ENCODE results near the gene ARHGAP24. TPM values are rescaled to one million over a fixed set of nuclear protein-coding genes. Genes with fewer than 3 reads are reported as not detected.

Gene ARHGAP24
- total RNA-seq, 1 donor from 2014 or later, result 15.0 TPM

- peaks cover 40% of the 10 kb centered on the region for H3K4me1 Mint-ChIP-seq
Measured at GRCh38 chr4:85790582-85790981, 315.6 kb downstream of the ARHGAP24 start.

GRCh38 chr4:85792376-85793232 lies 317.7 kb downstream of the ARHGAP24 start:
- peaks cover 6% of the 10 kb centered on the region for H3K9me3 Mint-ChIP-seq

More at GRCh38 chr4:85790582-85790981, 315.6 kb downstream of the ARHGAP24 start:
- Mint-ChIP-seq H3K4me3 (no peak overlapping the region), H3K27me3 (ENCODE audit: low read depth) (no peaks in the 10 kb centered on the region), H3K9me3 (no peaks in the 10 kb centered on the region), H3K36me3 (no peaks in the 10 kb centered on the region), H3K27ac (no peak overlapping the region)
- no peak for DNase-seq (ENCODE audit: low spot score in 2 of 2, unreplicated experiment in 2 of 2)
- no peak for TF ChIP-seq CTCF (IDR thresholded peaks at IDR 0.05; ENCODE audit: unreplicated experiment)

GRCh38 chr4:85793233-85793585 lies 318.3 kb downstream of the ARHGAP24 start:
- Mint-ChIP-seq H3K9me3 (peaks cover 10% of the 10 kb centered on the region), H3K4me3 (no peak overlapping the region), H3K27ac (peak overlapping the region; percentile 67), H3K27me3 (ENCODE audit: low read depth) (no peaks in the 10 kb centered on the region), H3K4me1 (peaks cover 34% of the 10 kb centered on the region), H3K36me3 (no peaks in the 10 kb centered on the region)
- DNase-seq (ENCODE audit: low spot score in 2 of 2, unreplicated experiment in 2 of 2), result no peak
- no peak for TF ChIP-seq CTCF (IDR thresholded peaks at IDR 0.05; ENCODE audit: unreplicated experiment)

More at GRCh38 chr4:85792376-85793232, 317.7 kb downstream of the ARHGAP24 start:
- TF ChIP-seq CTCF (IDR thresholded peaks at IDR 0.05; ENCODE audit: unreplicated experiment), result no peak
- Mint-ChIP-seq H3K4me1 (peaks cover 34% of the 10 kb centered on the region), H3K27me3 (ENCODE audit: low read depth) (no peaks in the 10 kb centered on the region), H3K4me3 (no peak overlapping the region), H3K36me3 (no peaks in the 10 kb centered on the region), H3K27ac (peak overlapping the region; percentile 67)
- DNase-seq (ENCODE audit: low spot score in 2 of 2, unreplicated experiment in 2 of 2), result no peak

- Mint-ChIP-seq H3K36me3 (peaks cover 2% of the 10 kb centered on the region), H3K27ac (no peak overlapping the region), H3K9me3 (peaks cover 17% of the 10 kb centered on the region), H3K4me3 (no peak overlapping the region), H3K4me1 (peaks cover 7% of the 10 kb centered on the region), H3K27me3 (ENCODE audit: low read depth) (no peaks in the 10 kb centered on the region)
- TF ChIP-seq CTCF (IDR thresholded peaks at IDR 0.05; ENCODE audit: unreplicated experiment), result no peak
- DNase-seq (ENCODE audit: low spot score in 2 of 2, unreplicated experiment in 2 of 2), result no peak
Measured at GRCh38 chr4:85798012-85798770, 323.2 kb downstream of the ARHGAP24 start.

- Mint-ChIP-seq H3K27ac (no peak overlapping the region), H3K9me3 (peaks cover 4% of the 10 kb centered on the region), H3K4me3 (no peak overlapping the region), H3K36me3 (peaks cover 4% of the 10 kb centered on the region), H3K4me1 (peaks cover 6% of the 10 kb centered on the region), H3K27me3 (ENCODE audit: low read depth) (no peaks in the 10 kb centered on the region)
- no peak for DNase-seq (ENCODE audit: low spot score in 2 of 2, unreplicated experiment in 2 of 2)
- no peak for TF ChIP-seq CTCF (IDR thresholded peaks at IDR 0.05; ENCODE audit: unreplicated experiment)
Measured at GRCh38 chr4:85803856-85804255, 328.9 kb downstream of the ARHGAP24 start.

Measured in mesothelial cell of epicardium (in vitro differentiated cells).